Endothelial cell of umbilical vein (primary cell): ENCODE results near the gene ADGRG4. TPM values are rescaled to one million over a fixed set of nuclear protein-coding genes. Genes with fewer than 3 reads are reported as not detected.

Experiments
- BruUV-seq: library from RNA; stranded (reverse); fragments of 400-500 nt; replicated peaks from 2 replicates; lab custom pipeline; 2021; lab: Mats Ljungman, UMichigan
- CTCF ChIA-PET: fragments of 300-600, 350-600 bp; sonication (Branson Sonifier 250); formaldehyde crosslinking; loops from one replicate; lab custom pipeline; 2021; ENCODE audit warnings: antibody characterized with exemption, inconsistent platforms; lab: Charles Lee
- POLR2A ChIA-PET: fragments of 300-600, 350-600 bp; sonication (Branson Sonifier 250); formaldehyde crosslinking; loops from one replicate; lab custom pipeline; 2021; ENCODE audit warnings: antibody characterized with exemption, inconsistent platforms; lab: Charles Lee
- DNase-seq: peaks from one replicate; pipeline ENCODE4 v3.0.0-alpha.2; 2011; ENCODE audit warnings: low read depth, low spot score
- FAIRE-seq: peaks from 2 replicates; lab custom pipeline; 2011; peaks lifted over from hg19 to GRCh38; lab: Jason Lieb, UNC
- H2AFZ ChIP-seq: 2 replicates; pipeline ENCODE4 v1.6.0; 2012; ENCODE audit warnings: low read depth, low read length, control low read depth, inconsistent platforms
- H3K27ac ChIP-seq: 2 replicates; pipeline ENCODE4 v1.5.1; 2011; ENCODE audit warnings: low read depth, mild to moderate bottlenecking, control low read depth, low read length, moderate library complexity; ENCODE audit not compliant: insufficient read depth
- H3K27me3 ChIP-seq, 2 experiments: 2 replicates each; pipeline versions ENCODE4 v1.6.0 to v1.6.1; 2011; ENCODE audit warnings: low read length in 2 of 2, mixed read lengths in 1 of 2; ENCODE audit not compliant: control insufficient read depth in 2 of 2, insufficient read depth in 2 of 2
- H3K36me3 ChIP-seq, 2 experiments: 2 replicates in 1 of 2; 3 replicates in 1 of 2; pipeline ENCODE4 v1.5.1; 2011; ENCODE audit warnings: low read length in 2 of 2, mild to moderate bottlenecking in 1 of 2, moderate library complexity in 1 of 2; ENCODE audit not compliant: control insufficient read depth in 2 of 2, insufficient read depth in 2 of 2; ENCODE audit errors: extremely low read depth in 1 of 2
- H3K4me1 ChIP-seq: 3 replicates; pipeline ENCODE4 v1.5.1; 2011; ENCODE audit warnings: mild to moderate bottlenecking, low read length; ENCODE audit not compliant: control insufficient read depth, insufficient read depth; ENCODE audit errors: extremely low read depth
- H3K4me2 ChIP-seq: 2 replicates; pipeline ENCODE4 v1.6.1; 2011; ENCODE audit warnings: low read length, control low read depth, mixed read lengths; ENCODE audit not compliant: insufficient read depth
- H3K4me3 ChIP-seq, 3 experiments: fragments of 200-600 bp in 1 of 3; sonication (generic), shearing (Covaris generic) in 1 of 3; replicated peaks in 1 of 3; 2 replicates each; pipeline ENCODE4 v1.5.1; 2011 to 2016; ENCODE audit warnings: control low read depth in 3 of 3, low read length in 3 of 3, mild to moderate bottlenecking in 2 of 3, inconsistent platforms in 1 of 3, low read depth in 1 of 3, moderate library complexity in 1 of 3; ENCODE audit not compliant: insufficient read depth in 1 of 3
- H3K79me2 ChIP-seq: 2 replicates; pipeline ENCODE4 v1.6.0; 2012; ENCODE audit warnings: low read length, inconsistent platforms; ENCODE audit not compliant: control insufficient read depth, insufficient read depth
- H3K9ac ChIP-seq: replicated peaks from 2 replicates; pipeline ENCODE3; 2011; ENCODE audit warnings: low read length, control low read depth; ENCODE audit not compliant: insufficient read depth; ENCODE audit errors: extremely low read depth
- H3K9me1 ChIP-seq: replicated peaks from 3 replicates; pipeline ENCODE4 v1.6.0; 2011; ENCODE audit warnings: mild to moderate bottlenecking, low read length; ENCODE audit not compliant: control insufficient read depth, insufficient read depth; ENCODE audit errors: extremely low read depth
- H3K9me3 ChIP-seq: replicated peaks from 2 replicates; pipeline ENCODE4 v1.5.1; 2012; ENCODE audit warnings: low read length, inconsistent platforms; ENCODE audit not compliant: control insufficient read depth, insufficient read depth
- H4K20me1 ChIP-seq: replicated peaks from 2 replicates; pipeline ENCODE3; 2011; ENCODE audit warnings: mild to moderate bottlenecking, low read length; ENCODE audit not compliant: control insufficient read depth, insufficient read depth; ENCODE audit errors: extremely low read depth
- EZH2 ChIP-seq: IDR thresholded peaks from 2 replicates; pipeline ENCODE4 v1.6.1; 2012; ENCODE audit warnings: borderline replicate concordance, low read depth, mild to moderate bottlenecking, moderate library complexity, low read length, inconsistent platforms; ENCODE audit not compliant: severe bottlenecking
- FOS ChIP-seq: IDR thresholded peaks from 2 replicates; pipeline ENCODE4 v1.6.1; 2011; ENCODE audit warnings: mild to moderate bottlenecking, low read length, moderate library complexity, borderline replicate concordance; ENCODE audit not compliant: insufficient read depth
- GATA2 ChIP-seq: IDR thresholded peaks from 2 replicates; pipeline ENCODE4 v1.7.0; 2011; ENCODE audit warnings: low read depth, mild to moderate bottlenecking, moderate library complexity, mixed read lengths, low read length; ENCODE audit not compliant: insufficient read length, insufficient read depth
- JUN ChIP-seq: IDR thresholded peaks from 2 replicates; pipeline ENCODE4 v1.6.1; 2011; ENCODE audit warnings: borderline replicate concordance, low read depth; ENCODE audit not compliant: insufficient read length, insufficient read depth
- MYC ChIP-seq: IDR thresholded peaks from one replicate; pipeline ENCODE4 v1.6.1; 2011; ENCODE audit warnings: mild to moderate bottlenecking, low read depth, low read length
- POLR2A ChIP-seq: IDR thresholded peaks from 2 replicates; pipeline ENCODE4 v1.6.1; 2012; ENCODE audit warnings: low read depth, mild to moderate bottlenecking, control low read depth, low read length
- POLR2AphosphoS5 ChIP-seq: IDR thresholded peaks from 2 replicates; pipeline ENCODE4 v1.6.1; 2012; ENCODE audit warnings: low read depth, mild to moderate bottlenecking, control low read depth, low read length, moderate library complexity; ENCODE audit not compliant: insufficient read depth
- dilution Hi-C: fragments of 300-500 bp; cut with MboI; formaldehyde crosslinking; loops from one replicate; pipeline ENCODE4 v1.15.0; 2019; ENCODE audit warnings: low sequenced_read_pairs; ENCODE audit not compliant: extremely low pct_ligation_motif_present
- intact Hi-C: fragments of 100-400 bp; cut with micrococcal nuclease; formaldehyde crosslinking; loops from one replicate; pipeline ENCODE4 v1.10.0; 2022
- polyA plus RNA-seq, 4 experiments: library from polyadenylated mRNA; depleted of rRNA in 3 of 4; stranded (reverse) in 3 of 4; unstranded in 1 of 4; fragments of >200 nt; gene quantifications; 2 replicates each; pipeline versions ENCODE4 v1.2.1 to v1.2.3, GENCODE V29; 2011 to 2012; ENCODE audit warnings: missing spikeins in 1 of 4
- total RNA-seq: library from RNA; stranded (reverse); gene quantifications from 2 replicates; pipeline ENCODE4 v1.2.3, GENCODE V29; 2021
- TF ChIP-seq, protein P1 (sequence below): IDR thresholded peaks from 2 replicates; pipeline ENCODE4 v1.6.1; 2011; ENCODE audit not compliant: insufficient read depth, insufficient read length
- TF ChIP-seq, protein P2 (sequence below), 2 donors: IDR thresholded peaks; 1 replicate in 1 of 2; 2 replicates in 1 of 2; pipeline ENCODE4 v1.5.1; 2011; ENCODE audit warnings: low read length in 2 of 2, mild to moderate bottlenecking in 2 of 2, moderate library complexity in 2 of 2, control low read depth in 1 of 2, inconsistent platforms in 1 of 2, low read depth in 1 of 2; ENCODE audit not compliant: insufficient read depth in 1 of 2; ENCODE audit errors: extremely low read depth in 1 of 2

ADGRG4 gene
- total and polyA plus RNA-seq, 2 donors (not counting 3 experiments of a cell fraction or from before 2014, with no cell fraction given) = 0.04 to 0.08 TPM

DNA sequence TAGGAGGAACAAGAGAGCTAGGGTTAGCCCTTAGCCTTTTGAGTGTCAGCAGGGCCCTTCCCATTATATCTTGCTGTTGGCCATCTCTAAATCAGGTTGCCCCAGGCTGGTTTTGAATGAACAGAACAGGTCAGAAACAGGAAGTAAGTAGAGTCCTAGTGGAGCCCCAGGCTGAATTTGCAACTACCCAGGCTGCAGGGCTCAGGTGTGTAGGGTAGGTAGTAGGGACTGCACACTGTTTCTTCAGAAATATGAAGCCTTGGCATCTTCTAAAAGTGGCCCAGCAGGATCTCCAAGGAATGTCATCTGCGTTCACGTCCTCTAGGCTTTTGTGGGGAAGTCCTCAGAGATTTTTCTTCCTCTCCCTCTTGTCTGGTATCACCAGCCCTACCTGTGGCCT, 90.2 kb downstream of the ADGRG4 start:
- H3K9me3 ChIP-seq = no peaks in the 10 kb centered on the region
- no peak overlapping the region for H2AFZ ChIP-seq
- FAIRE-seq (no peak), DNase-seq (no peak)
- H4K20me1 ChIP-seq = no peaks in the 10 kb centered on the region
- H3K27me3 ChIP-seq = no peaks in the 10 kb centered on the region
- TF ChIP-seq EZH2 = no peak
- no peak for TF ChIP-seq POLR2AphosphoS5
- TF ChIP-seq MYC = no peak
- TF ChIP-seq POLR2A = no peak
- TF ChIP-seq JUN = no peak
- TF ChIP-seq GATA2 = no peak
- TF ChIP-seq, protein P1, sequence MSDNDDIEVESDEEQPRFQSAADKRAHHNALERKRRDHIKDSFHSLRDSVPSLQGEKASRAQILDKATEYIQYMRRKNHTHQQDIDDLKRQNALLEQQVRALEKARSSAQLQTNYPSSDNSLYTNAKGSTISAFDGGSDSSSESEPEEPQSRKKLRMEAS = no peak
- TF ChIP-seq, protein P2, sequence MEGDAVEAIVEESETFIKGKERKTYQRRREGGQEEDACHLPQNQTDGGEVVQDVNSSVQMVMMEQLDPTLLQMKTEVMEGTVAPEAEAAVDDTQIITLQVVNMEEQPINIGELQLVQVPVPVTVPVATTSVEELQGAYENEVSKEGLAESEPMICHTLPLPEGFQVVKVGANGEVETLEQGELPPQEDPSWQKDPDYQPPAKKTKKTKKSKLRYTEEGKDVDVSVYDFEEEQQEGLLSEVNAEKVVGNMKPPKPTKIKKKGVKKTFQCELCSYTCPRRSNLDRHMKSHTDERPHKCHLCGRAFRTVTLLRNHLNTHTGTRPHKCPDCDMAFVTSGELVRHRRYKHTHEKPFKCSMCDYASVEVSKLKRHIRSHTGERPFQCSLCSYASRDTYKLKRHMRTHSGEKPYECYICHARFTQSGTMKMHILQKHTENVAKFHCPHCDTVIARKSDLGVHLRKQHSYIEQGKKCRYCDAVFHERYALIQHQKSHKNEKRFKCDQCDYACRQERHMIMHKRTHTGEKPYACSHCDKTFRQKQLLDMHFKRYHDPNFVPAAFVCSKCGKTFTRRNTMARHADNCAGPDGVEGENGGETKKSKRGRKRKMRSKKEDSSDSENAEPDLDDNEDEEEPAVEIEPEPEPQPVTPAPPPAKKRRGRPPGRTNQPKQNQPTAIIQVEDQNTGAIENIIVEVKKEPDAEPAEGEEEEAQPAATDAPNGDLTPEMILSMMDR (IDR thresholded peaks at IDR 0.05; ENCODE audit: extremely low read depth in 1 of 2, insufficient read depth in 1 of 2, low read depth in 1 of 2, low read length in 2 of 2) = no peak
- no peak for TF ChIP-seq FOS
- no peaks in the 10 kb centered on the region for H3K9me1 ChIP-seq
- no peaks in the 10 kb centered on the region for H3K36me3 ChIP-seq
- H3K4me2 ChIP-seq = no peak overlapping the region
- H3K79me2 ChIP-seq = no peaks in the 10 kb centered on the region
- ChIA-PET POLR2A (no interaction called here), CTCF (no interaction called here)
- no TSS peak for BruUV-seq
- no peaks in the 10 kb centered on the region for H3K4me1 ChIP-seq
- no peak overlapping the region for H3K27ac ChIP-seq
- no peak overlapping the region for H3K4me3 ChIP-seq
- no peak overlapping the region for H3K9ac ChIP-seq
- intact Hi-C loops = no loop called here
- dilution Hi-C loops = no loop called here
